ENCODE data around the gene MYOG.

Gene MYOG

DNA sequence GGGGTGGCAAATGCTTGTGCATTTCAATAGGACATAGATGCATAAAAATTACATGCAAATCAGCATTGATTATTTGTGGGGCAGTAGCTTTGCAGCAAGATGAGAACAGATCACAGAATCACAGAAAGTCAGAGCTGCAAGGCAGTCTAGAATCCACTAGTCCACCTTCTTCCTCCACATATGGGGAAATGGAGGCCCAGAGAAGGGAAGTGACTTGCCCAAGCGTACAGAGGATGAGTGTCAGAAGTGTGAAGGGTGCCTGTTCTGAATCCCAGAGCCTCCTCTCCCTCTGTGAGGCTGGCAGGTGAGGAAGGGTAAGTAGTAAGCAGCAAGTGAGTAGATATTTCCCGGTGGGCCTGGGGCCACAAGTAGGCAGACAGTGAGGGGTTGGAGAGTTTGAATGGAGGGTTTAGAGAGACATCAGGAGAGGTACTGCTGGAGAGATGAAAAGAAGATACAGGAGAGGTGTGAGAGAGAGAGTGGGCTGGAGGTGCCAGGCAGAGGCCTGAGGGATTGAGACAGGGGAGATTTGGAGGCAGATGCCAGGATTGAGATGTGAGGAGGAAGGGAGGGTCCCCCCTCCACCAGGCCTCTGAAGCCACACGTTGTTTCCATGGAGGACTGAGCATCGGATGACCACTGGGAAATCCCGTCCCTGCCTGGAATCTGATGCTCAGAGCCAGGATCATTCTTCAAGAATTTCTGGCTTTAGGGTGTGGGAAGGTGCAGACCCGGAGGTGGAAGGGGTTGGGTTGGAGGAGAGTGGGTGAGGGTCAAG is 4.8 kb upstream of the MYOG start:
- no peak for DNase-seq

DNA sequence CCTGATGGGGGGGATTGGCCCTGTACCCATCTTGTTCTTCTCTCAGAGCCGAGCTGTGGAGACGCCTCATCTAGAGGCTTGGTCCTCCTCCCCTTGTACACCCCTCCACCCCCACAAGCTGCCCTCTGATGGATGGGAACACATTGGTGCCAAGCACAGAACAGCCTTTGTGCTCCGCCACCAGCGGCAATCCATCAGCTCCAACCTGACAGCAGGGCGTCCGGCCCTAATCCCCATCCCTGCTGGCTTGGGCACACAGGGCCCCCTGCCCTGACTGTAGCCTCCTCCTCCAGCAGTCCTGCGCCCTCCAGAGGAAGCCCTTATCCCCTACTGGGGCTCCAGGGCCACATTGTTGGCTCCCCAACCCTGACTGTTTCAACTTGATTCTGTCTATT is 3.8 kb upstream of the MYOG start:
- no peak for DNase-seq

GRCh38 chr1:203089001-203089650 is 3.3 kb upstream of the MYOG start:
- DNase-seq = no peak

DNA sequence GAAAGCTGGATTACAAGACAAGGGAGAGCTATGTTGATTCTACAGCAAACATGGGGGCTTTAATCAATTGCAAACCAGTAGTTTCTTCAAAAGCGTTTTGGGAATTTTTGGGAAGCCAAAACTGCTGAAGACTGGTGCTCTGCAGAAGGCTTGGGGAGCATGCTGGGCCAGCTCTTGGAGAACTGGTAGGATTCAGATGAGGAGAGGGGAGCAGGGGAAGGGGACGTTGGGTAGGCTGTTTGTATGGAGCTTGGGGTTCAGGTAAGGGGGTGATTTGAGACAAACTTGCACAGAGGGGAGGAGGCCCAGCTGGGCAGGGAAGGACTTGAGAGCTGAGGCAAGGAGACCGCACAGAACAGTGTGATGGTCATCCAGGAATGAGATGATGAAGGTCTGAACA is 2.6 kb upstream of the MYOG start:
- DNase-seq = no peak

DNA sequence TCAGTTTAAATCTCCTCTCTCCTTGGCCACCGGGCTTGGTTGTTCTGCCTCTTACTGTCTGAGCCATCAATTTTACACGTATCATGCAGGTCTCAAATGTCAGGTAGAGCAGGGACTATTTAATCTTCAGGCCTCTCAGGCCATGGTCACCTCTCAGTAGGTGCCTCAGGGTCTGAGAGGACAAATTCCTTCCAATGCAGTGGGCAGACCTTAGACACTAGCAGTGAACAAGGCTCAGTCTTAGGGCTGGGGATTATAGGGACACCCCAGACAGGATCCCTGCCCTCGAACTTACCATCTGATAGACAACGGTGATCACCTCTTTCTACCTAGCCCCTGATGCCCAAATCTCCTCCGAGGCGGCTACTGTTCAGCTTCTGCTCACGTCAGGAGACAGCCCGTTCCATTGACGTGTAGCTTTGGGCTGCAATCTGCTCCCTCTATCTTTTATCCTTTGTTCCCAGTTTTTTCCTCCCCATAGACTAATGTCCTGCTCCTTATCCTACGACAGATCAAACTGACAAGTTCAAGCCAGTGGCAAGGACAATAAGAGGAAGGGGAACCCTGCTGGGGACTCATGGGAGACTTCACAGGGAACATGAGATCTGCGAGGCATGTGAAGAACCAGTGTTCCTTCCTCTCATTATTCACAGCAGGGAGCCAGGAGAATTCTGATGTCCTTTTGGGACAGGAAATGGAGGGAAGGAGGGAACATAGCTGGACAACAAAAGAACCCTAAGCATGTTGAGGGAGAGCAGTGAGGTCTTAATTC is 1.4 kb upstream of the MYOG start:
- no peak for DNase-seq

DNA sequence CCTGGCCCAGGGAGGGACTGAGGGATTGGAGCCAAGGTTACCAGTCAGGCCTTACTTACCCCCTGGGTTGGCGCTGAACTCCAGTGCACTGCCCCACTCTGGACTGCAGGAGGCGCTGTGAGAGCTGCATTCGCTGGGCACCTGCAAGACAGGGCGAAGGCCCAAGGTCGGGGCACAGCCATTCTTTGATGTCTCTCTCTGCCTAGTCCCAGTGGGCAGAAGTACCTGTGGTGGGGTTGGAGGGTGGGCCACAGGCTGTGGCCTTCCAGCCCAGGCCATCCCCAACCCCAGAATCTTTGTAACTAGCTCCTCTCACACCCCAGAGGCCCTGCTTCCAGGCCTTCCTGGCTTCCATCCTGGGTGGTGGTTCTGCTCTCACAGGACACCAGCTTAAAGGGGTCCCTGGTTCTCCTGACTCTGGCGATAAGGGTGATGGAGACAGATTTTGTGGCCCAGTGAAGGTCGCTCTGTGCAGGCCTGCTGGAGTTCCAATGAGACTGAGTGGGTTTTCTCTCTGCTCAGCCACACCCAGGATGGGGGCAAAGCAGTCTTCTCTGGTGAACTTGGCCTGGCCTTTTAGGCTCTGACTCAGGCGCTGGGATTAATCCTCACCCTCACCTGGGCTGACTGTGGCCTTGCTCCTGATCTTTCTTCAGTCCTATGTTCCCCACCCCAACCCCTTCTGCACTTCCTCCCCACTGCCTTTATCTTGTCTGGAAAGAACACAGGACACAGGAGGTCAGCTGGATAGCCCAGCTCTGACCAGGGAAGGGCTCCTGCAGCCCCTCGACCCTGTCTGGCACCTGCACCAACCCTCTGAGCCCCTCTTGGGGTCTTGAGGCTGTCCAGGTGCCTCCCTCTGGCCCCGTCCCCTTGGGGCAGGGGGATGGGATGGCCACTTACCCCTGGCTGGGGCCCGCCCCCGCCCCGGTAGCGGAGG is 954 bp downstream of the MYOG start:
- DNase-seq = no peak

GRCh38 chr1:203083463-203083921 is 2.3 kb downstream of the MYOG start:
- DNase-seq = no peak

DNA sequence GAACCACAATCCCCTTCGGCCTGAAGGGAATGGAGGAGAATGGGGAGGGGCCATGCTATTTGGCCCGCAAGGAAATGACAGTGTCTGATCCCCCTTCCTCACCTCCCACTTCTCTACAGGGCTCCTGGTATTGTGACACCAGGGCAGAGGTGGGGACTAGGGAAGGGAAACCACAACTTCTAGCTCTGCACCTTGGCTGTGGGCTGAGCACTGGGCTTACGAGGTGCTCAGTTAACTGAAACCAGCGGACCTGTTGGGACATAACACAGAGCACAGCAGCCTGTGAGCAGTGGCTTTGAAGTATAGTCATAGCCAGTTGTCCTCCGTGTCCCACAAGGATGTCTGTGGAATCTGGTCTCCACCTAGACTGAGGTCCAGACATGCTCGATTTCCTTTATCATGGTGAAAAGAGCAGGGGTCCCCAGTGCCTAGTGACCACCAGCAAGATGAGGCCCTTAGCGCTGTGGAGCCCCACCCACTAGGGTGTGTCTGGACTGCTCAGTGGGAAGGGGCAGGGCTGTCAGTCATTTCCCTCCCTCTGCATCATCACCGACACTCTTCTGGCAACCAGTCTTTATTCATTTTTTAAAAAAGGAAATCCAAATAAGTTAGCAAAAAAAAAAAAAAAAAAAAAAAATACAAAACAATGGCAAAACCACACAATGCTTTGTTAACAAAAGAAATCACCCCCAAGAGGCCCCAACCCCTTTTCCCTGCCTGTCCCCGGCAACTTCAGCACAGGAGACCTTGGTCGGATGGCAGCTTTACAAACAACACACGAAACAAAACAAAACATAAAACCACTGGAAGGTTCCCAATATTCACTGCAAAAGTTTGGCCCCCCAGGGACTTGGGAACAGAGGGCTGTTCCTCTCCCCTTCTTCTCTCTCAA is 3.0 kb downstream of the MYOG start:
- no peak for DNase-seq

GRCh38 chr1:203082231-203082505 is 3.6 kb downstream of the MYOG start:
- DNase-seq = no peak

DNA sequence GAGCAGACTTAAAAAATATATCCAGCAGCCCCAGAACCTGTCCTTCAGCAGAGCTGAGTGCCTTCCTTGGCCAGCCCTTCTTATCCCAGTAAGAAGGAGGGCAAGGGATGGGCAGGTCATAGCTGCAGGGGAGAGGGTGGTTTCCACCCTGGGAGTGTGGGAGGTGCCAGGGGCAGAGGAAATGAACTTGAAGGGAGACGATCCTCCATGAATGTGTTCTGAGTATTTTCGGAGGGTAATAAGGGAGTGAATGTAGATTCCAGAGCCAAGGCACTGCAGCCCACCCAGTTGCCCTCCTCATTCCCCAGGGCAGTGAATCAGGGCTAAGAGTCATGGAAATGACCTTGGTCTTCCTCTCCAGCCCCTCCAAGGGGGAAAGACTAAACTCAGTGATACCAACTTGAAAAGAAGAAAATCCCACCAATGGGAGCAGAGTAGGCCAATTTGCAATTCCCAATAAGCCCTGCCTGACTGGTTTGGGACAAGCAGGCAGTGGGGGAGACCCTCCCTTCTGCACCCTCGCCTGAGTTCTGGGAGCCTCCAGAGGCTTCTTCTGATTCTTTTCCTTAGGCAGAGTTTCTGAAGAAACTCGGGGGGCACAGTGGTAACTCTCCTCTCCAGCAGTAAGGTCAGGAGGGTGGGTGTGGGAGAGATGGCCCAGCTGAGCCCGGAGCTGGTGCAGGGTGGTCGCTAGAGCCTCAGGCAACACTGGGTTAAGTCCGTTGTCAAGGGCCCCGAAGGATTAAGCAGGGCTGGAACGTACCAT is 4.2 kb downstream of the MYOG start:
- DNase-seq = no peak

- no peak for DNase-seq
These were observed 5.4 kb downstream of the MYOG start for GRCh38 chr1:203080456-203080855.

GRCh38 chr1:203078478-203078877 is 7.3 kb downstream of the MYOG start:
- no peak for DNase-seq

GRCh38 chr1:203077956-203078355 is 7.9 kb downstream of the MYOG start:
- no peak for DNase-seq

GRCh38 chr1:203077367-203077766 is 8.4 kb downstream of the MYOG start:
- no peak for DNase-seq

DNA sequence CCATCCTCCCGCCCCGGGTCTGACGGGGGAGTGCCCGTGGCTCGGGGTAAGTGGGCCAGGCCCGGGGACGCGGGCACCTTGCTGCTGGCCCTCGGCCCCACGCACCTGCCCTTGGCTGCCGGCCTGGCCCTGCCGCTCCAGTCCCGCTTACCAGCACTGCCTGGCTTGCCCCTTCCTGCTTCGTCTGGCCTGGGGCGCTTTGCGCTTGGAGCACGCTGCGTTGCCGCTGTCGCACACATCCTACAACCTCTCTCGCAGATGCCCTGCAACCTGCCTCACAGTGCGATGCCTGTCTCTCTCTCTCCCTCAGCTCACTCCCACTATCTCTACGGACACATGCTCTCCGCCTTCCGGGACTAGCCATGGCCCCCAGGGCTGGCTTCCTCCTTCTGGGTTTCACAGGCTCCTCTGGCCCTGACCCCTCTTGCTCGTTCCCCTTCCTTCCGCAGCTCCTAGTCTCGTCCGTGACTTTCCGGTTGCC is 9.7 kb downstream of the MYOG start:
- DNase-seq = no peak

DNA sequence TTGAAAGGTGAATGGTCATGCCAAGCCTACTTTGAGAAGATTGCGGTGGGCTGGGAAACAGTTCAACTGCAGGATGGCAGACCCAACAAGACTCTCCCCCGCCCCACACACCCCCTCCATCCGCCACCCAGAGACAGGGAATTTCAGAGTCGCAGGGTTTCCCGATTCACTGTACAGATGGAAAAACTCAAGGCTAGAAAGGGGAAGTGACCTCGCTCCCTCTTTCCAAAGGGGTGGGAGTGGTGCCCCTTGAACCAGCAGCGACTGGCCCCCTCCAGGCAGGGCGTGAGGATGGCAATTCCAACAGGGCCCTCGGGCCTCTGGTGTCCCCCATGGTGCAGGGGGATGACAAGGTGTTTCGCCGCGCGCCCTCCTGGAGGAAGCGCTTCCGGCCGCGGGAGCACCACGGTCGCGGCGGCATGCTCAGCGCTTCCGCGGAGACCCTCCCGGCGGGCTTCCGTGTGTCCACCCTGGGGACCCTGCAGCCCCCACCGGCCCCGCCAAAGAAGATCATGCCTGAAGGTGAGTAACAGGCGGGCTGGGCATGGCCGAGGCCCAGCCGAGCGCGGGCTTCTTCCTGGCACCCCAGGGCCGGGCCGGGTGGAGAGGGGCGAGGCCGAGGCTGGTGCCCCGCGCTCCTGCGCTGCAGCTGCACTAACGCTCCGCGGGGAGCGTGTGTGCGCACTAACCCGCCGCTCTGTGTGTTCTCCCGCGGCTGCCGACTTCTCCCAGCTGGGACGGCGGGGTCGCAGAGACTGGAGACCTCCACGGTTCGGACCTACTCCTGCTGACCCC is 10.4 kb downstream of the MYOG start:
- DNase-seq = no peak

DNA sequence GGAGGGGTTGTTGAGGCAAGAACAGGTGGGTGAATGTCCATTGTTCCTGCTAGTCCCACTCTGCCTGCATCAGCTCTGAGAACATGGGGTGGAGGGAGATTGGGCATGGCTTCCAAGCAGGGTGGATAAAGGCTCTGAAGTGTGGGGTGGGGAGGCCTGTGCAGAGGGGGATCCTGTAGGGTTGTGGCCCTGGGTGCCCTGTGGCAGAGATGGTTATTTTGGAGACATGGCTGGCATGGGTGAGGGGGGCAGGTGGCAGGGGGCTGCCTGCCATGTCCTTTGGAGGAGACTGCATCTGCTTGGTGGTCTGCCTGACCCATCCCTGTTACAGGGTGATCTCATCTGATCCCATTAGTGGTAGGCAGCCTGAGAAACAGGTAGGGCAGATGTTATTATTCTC is 11.2 kb downstream of the MYOG start:
- no peak for DNase-seq

DNA sequence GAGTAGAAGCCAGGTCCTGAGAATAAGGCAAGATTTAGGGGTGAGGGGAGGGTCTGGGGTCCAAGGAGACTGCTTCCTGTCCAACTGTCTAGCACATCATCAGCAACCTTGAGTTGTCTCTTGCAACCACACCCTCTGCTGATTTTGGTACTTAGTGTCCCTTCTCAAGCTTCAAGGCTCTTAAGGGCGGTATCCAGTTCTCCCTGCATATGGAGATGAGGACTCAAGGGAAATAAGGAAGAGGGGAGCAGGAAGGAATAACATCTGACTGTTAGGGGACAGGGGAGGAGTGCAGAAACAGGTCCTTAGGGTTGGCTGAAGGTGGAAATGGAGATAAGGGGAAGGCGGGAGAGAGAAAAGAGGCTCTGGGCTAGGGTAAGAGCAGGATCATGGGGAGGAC is 12.3 kb downstream of the MYOG start:
- no peak for DNase-seq

GRCh38 chr1:203072911-203073310 is 12.9 kb downstream of the MYOG start:
- DNase-seq = no peak

DNA sequence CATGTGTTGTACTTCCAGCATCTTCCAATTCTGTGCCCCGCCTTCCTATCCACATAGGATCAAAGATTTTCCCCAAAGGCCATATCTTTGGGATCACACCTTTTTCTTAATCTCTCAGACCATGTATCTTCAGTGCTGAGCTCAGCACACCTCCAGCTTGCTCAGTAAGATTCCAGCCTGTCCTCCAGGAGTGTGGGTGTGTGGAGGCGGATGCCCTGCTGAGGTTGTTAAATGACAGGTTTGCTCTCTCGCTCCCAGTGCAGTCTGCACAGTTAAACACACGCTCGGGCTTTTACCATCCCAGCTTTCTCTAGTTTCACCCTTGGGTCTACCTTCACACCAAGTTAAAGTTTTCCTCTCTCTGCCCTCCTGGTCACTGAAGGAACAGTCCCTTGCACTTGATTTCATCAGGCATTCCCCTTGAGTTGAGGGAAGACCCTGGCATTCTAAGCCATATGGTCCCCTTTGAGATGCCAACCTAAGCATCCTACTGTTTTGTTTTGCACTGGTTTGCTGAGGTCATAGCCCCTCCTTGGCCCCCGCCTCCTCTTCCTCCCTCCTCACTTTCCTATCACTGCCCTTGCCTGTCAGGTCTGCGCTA is 13.7 kb downstream of the MYOG start:
- no peak for DNase-seq
